ENCODE results near the gene TCP10L. TPM values are rescaled to one million over a fixed set of nuclear protein-coding genes. Genes with fewer than 3 reads are reported as not detected.

TCP10L gene
- total and polyA plus RNA-seq, 2 of the 13 experiments (the other 11 are each of a cell fraction or from before 2014, with no cell fraction given) = 0.90 to 2.4 TPM

DNA sequence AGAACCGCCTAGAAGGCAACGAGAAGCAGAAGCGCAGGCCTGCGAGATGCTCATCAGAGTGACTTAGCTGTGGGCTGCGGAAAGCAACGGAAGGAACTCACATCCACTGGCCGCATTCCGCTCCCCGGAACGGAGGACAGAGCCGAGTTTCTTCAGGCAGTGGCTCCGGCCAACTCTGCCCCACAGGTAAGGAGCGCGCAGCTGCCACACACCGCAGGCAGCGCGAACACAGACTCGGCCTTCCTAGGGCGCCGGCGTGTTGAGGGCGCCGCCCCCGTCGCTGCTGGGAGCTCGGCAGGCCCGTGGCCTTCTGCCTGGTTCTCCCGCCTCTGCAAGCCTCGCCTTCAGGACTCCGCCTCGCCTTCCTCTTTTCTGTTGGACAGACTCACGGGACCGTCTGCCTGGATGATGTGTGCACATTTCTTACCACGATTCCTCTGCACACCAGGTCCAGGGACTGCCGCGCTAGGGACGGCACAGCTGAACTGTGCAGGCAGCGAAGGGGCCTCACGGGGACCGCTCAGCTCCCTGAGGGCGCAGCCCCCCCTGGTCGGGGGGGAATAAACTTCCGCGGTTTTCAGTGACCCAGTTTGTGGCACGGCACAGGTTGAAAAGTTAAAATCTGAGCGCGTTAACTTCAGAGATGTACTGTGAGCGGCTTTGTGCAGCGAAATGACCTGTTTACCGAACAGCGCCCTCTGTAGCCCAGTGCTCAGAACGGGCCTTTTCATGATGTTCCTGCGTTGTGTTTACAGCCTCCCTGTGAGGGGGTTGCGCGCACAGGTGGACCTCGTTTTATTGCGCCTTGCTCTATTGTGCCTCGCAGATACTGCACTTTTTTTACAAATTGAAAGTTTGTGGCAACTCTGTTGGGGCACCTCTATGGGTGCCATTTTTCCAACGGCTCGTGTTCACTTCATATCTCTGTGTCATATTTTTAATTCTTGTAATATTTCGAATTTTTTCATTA, 15.8 kb downstream of the TCP10L start (continued):
- TF ChIP-seq PAXIP1 (CRISPR knock-in tag; conservative IDR thresholded peaks at IDR 0.05) = peak; percentile 46; the same call in 1 of the 2 replicates
- no peak for TF ChIP-seq PAX8 (CRISPR knock-in tag; IDR thresholded peaks at IDR 0.05; ENCODE audit: borderline replicate concordance)
- peak; percentile 59; the same call in 1 of the 2 replicates for TF ChIP-seq SRY (CRISPR knock-in tag; IDR thresholded peaks at IDR 0.05)
- TF ChIP-seq RBFOX2 (IDR thresholded peaks at IDR 0.05; ENCODE audit: low read depth, low read length) = peak; percentile 68
- TF ChIP-seq FOXJ3 (CRISPR knock-in tag; IDR thresholded peaks at IDR 0.05; ENCODE audit: borderline replicate concordance) = peak; percentile 80
- no peak for TF ChIP-seq ATF3 (CRISPR knock-in tag; IDR thresholded peaks at IDR 0.05)
- TF ChIP-seq, protein P1, sequence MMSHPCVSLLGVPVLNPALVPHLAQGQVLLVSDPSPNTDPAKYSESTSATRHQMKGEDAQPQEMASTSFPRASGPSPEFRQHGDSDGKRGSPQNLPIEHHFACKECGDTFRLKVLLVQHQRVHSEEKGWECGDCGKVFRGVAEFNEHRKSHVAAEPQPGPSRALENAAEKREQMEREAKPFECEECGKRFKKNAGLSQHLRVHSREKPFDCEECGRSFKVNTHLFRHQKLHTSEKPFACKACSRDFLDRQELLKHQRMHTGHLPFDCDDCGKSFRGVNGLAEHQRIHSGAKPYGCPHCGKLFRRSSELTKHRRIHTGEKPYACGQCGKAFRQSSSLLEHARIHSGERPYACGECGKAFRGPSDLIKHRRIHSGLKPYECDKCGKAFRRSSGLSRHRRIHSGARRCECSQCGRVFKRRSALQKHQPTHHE (CRISPR knock-in tag; IDR thresholded peaks at IDR 0.05; ENCODE audit: borderline replicate concordance) = no peak
- TF ChIP-seq ZNF264 (CRISPR knock-in tag; IDR thresholded peaks at IDR 0.05) = peak; percentile 41; the same call in 1 of the 2 replicates
- TF ChIP-seq PHF8 (CRISPR knock-in tag; IDR thresholded peaks at IDR 0.05) = peak; percentile 77
- no peak for TF ChIP-seq MYNN (CRISPR knock-in tag; IDR thresholded peaks at IDR 0.05; ENCODE audit: low read depth)
- TF ChIP-seq SKI (IDR thresholded peaks at IDR 0.05; ENCODE audit: partially characterized antibody) = no peak
- TF ChIP-seq, protein P2, sequence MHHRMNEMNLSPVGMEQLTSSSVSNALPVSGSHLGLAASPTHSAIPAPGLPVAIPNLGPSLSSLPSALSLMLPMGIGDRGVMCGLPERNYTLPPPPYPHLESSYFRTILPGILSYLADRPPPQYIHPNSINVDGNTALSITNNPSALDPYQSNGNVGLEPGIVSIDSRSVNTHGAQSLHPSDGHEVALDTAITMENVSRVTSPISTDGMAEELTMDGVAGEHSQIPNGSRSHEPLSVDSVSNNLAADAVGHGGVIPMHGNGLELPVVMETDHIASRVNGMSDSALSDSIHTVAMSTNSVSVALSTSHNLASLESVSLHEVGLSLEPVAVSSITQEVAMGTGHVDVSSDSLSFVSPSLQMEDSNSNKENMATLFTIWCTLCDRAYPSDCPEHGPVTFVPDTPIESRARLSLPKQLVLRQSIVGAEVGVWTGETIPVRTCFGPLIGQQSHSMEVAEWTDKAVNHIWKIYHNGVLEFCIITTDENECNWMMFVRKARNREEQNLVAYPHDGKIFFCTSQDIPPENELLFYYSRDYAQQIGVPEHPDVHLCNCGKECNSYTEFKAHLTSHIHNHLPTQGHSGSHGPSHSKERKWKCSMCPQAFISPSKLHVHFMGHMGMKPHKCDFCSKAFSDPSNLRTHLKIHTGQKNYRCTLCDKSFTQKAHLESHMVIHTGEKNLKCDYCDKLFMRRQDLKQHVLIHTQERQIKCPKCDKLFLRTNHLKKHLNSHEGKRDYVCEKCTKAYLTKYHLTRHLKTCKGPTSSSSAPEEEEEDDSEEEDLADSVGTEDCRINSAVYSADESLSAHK (CRISPR knock-in tag; IDR thresholded peaks at IDR 0.05; ENCODE audit: borderline replicate concordance) = no peak
- TF ChIP-seq KDM5B (CRISPR knock-in tag; IDR thresholded peaks at IDR 0.05; ENCODE audit: borderline replicate concordance) = peak; percentile 84
- TF ChIP-seq ZNF773 (CRISPR knock-in tag; IDR thresholded peaks at IDR 0.05; ENCODE audit: borderline replicate concordance) = peak; percentile 75; the same call in 1 of the 2 replicates
- TF ChIP-seq ZNF530 (CRISPR knock-in tag; IDR thresholded peaks at IDR 0.05; ENCODE audit: low read depth) = no peak
- TF ChIP-seq, protein P3, sequence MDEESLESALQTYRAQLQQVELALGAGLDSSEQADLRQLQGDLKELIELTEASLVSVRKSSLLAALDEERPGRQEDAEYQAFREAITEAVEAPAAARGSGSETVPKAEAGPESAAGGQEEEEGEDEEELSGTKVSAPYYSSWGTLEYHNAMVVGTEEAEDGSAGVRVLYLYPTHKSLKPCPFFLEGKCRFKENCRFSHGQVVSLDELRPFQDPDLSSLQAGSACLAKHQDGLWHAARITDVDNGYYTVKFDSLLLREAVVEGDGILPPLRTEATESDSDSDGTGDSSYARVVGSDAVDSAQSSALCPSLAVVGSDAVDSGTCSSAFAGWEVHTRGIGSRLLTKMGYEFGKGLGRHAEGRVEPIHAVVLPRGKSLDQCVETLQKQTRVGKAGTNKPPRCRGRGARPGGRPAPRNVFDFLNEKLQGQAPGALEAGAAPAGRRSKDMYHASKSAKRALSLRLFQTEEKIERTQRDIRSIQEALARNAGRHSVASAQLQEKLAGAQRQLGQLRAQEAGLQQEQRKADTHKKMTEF (CRISPR knock-in tag; IDR thresholded peaks at IDR 0.05) = peak; percentile 76; the same call in 1 of the 2 replicates
- TF ChIP-seq, protein P4, sequence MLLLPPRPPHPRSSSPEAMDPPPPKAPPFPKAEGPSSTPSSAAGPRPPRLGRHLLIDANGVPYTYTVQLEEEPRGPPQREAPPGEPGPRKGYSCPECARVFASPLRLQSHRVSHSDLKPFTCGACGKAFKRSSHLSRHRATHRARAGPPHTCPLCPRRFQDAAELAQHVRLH (CRISPR knock-in tag; IDR thresholded peaks at IDR 0.05; ENCODE audit: borderline replicate concordance, low read depth) = 0 out of 2 replicates have a peak, but pooled peaks have one; percentile 19
- no peak for TF ChIP-seq NFKBIZ (CRISPR knock-in tag; IDR thresholded peaks at IDR 0.05)

Data from HepG2 (cell line).